Heart left ventricle (tissue), 13 donors: ENCODE measurements around the gene KCND3.

Experiments
- POLR2A ChIP-seq, 2 donors: fragments of 450-650 bp; IDR thresholded peaks; one replicate each; pipeline ENCODE4 v1.6.1; 2017; ENCODE audit warnings: antibody characterized with exemption in 2 of 2, mild to moderate bottlenecking in 2 of 2, moderate library complexity in 2 of 2
- TF ChIP-seq, protein P1 (sequence below), 12 donors: fragments of 200-600 bp; sonication (generic) in 4 of 12; IDR thresholded peaks; one replicate each; pipeline versions ENCODE4 v1.5.0 to v1.8.0; 2018 to 2022; ENCODE audit warnings: antibody characterized with exemption in 12 of 12, mild to moderate bottlenecking in 5 of 12
- donor health status: ischemic (EF 13 %, LVEDD 7.1; RV severe dilation, severe dysfunction).
- donor health status: DM: no; HTN: yes; CAD: no.
- donor health status: DM: no; HTN: no; CAD: no.
- donor health status: ischemic (EF 25% LVEDD 6.9; RV normal size, moderate dysfunction).
- donor health status: ischemic (EF 25% LVEDD 5.7; RV mildly dilated, moderate dysfunction).
- donor health status: ischemic (EF 35%, LVEDD 5.7; RV mildly dilated, moderate dysfunction).
- donor health status: nonischemic (EF 11% LVEDD 7.7; RV severe dilation, severe dysfunction).
- donor health status: DM: yes; HTN: yes; CAD: no.
- donor health status: PGD.
- donor health status: ischemic (EF 29% LVEDD 5.4; RV normal size, mild dysfunction).
- donor health status: nonischemic (EF 23%, LVEDD 6.1; RV moderate dilation, normal function).

DNA sequence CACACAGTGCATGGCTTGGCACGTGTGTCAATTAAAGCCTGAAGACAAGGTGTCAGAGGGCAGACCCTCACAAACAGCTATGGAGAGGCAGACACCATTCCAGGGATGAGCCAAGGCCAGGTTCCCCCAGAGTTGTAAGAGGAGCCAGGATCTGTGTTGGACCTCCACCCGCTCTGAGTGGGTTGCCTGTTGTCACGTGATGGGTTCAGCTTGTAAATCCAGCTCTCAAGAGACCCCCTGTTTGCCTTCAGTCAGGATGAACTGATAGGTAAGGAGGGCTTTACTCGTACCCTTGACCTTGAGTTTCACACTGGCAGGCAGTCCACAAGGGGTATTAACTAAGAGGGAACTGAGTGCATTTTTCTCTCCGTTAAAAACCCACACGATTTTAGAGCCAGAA is 27.7 kb upstream of the KCND3 start:
- TF ChIP-seq, protein P1, sequence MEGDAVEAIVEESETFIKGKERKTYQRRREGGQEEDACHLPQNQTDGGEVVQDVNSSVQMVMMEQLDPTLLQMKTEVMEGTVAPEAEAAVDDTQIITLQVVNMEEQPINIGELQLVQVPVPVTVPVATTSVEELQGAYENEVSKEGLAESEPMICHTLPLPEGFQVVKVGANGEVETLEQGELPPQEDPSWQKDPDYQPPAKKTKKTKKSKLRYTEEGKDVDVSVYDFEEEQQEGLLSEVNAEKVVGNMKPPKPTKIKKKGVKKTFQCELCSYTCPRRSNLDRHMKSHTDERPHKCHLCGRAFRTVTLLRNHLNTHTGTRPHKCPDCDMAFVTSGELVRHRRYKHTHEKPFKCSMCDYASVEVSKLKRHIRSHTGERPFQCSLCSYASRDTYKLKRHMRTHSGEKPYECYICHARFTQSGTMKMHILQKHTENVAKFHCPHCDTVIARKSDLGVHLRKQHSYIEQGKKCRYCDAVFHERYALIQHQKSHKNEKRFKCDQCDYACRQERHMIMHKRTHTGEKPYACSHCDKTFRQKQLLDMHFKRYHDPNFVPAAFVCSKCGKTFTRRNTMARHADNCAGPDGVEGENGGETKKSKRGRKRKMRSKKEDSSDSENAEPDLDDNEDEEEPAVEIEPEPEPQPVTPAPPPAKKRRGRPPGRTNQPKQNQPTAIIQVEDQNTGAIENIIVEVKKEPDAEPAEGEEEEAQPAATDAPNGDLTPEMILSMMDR (IDR thresholded peaks at IDR 0.05): no peak
- TF ChIP-seq POLR2A (IDR thresholded peaks at IDR 0.05): no peak
